Lower leg skin (tissue), 4 donors: Measurements from ENCODE around the gene RNF169. TPM values are rescaled to one million over a fixed set of nuclear protein-coding genes. Genes with fewer than 3 reads are reported as not detected.

ENCODE experiments used
- DNase-seq, 2 donors: peaks; one replicate each; pipeline ENCODE4 v3.0.0-alpha.2; 2019; ENCODE audit warnings: low spot score in 2 of 2
- H3K4me3 ChIP-seq: fragments of 200-600 bp; sonication (generic); 2 replicates; pipeline ENCODE4 v1.5.1; 2017; ENCODE audit warnings: mild to moderate bottlenecking, low read depth; ENCODE audit not compliant: poor library complexity, severe bottlenecking
- POLR2A ChIP-seq, 2 donors: fragments of 450-650 bp; IDR thresholded peaks; one replicate each; pipeline ENCODE4 v1.6.1; 2016 to 2017; ENCODE audit warnings: antibody characterized with exemption in 2 of 2, mild to moderate bottlenecking in 1 of 2, moderate library complexity in 1 of 2
- WGBS, 2 donors: methylation state at CpG; one replicate each; pipeline ENCODE4 v1.1.5; 2018; 5-methylcytosine and 5-hydroxymethylcytosine counted together
- intact Hi-C: fragments of 100-400 bp; cut with DNase I; formaldehyde crosslinking; loops from one replicate; pipeline ENCODE4 v1.15.0; 2023; ENCODE audit warnings: low total_unique reads
- total RNA-seq, 4 donors: library from RNA; depleted of rRNA; stranded (reverse); fragments of >200 nt; gene quantifications; one replicate each; pipeline ENCODE4 v1.1.0, GENCODE V29; 2016
- TF ChIP-seq, protein P1 (sequence below), 3 donors: fragments of 450-650 bp; IDR thresholded peaks; one replicate each; pipeline ENCODE4 v1.5.1; 2016; ENCODE audit warnings: antibody characterized with exemption in 3 of 3, mild to moderate bottlenecking in 3 of 3, moderate library complexity in 2 of 3

The RNF169 gene
- total RNA-seq, 4 donors from 2014 or later: 17.5 to 23.6 (median 21.6) TPM

DNA sequence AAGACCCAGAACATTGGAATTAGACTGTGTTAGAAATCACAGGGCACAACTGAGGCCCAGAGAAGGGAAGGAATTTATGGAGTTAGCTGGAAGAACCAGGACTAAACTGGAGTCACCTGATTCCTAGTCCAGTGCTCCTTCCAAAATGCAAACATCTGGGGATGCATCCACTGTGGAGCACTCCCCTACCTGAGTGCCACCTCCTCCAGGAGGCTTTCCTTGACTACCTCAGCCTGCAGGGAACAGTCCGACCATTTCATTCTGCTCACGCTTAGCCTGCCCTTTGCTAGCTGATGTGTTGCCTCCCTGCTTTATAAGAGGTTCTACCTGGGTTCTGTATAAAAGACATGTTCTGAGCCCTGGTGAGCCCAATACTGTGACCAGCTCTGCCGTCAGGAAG, 41.5 kb upstream of the RNF169 start:
- 93 to 96% methylated on average over 3 of the region's 3 CpGs for WGBS, 2 donors
- H3K4me3 ChIP-seq: no peak overlapping the region
- intact Hi-C loops: no loop called here
- no peak for TF ChIP-seq POLR2A (IDR thresholded peaks at IDR 0.05)
- TF ChIP-seq, protein P1, sequence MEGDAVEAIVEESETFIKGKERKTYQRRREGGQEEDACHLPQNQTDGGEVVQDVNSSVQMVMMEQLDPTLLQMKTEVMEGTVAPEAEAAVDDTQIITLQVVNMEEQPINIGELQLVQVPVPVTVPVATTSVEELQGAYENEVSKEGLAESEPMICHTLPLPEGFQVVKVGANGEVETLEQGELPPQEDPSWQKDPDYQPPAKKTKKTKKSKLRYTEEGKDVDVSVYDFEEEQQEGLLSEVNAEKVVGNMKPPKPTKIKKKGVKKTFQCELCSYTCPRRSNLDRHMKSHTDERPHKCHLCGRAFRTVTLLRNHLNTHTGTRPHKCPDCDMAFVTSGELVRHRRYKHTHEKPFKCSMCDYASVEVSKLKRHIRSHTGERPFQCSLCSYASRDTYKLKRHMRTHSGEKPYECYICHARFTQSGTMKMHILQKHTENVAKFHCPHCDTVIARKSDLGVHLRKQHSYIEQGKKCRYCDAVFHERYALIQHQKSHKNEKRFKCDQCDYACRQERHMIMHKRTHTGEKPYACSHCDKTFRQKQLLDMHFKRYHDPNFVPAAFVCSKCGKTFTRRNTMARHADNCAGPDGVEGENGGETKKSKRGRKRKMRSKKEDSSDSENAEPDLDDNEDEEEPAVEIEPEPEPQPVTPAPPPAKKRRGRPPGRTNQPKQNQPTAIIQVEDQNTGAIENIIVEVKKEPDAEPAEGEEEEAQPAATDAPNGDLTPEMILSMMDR (IDR thresholded peaks at IDR 0.05): no peak
- no peak for DNase-seq

DNA sequence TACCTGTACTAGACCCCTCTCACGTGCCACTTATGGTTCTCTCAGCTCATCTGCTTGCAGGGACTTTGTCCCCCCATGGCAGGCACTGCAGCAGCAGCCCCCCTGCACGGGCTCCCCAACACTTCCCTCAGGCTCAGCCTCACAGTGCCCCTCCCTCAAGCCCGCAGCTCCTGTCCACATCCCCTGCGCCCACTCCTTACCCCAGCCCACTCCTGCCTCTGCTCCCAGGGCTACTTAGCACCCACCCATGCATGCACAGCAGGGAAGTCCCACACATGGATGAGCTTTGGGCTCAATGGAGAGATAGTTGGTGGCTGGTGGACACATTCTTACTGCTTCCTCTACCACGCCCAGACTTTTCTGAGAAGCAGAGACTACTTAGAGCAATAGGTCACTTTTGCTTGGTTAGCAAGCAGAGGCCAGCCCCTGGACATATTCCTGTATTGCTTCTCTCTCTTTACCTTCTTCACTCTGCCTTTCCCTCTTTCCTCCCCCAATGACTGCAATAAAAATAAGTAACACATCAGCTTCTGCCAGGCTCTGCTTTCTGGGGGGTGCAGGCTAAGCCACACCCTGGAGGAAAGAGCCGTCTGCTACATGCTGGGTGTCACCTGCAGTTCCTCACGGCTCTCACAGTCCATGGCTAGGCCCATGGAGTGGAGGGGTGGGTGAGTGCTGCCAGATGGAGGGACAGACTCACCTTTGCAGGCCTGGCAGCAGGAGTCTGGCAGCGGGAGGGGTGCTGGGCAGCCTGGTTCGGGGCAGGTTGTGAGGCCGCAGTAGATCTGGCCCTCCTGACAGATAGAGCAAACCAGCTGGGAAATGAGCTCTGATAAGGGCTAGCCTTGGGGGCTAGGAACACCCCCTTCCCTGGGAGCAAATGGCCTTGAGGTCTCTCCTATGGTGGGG, 40.8 kb upstream of the RNF169 start:
- 89 to 94% methylated on average over 7 to 10 of the region's 10 CpGs for WGBS, 2 donors
- no peak overlapping the region for H3K4me3 ChIP-seq
- TF ChIP-seq, protein P1 (IDR thresholded peaks at IDR 0.05): no peak
- TF ChIP-seq POLR2A (IDR thresholded peaks at IDR 0.05): no peak
- intact Hi-C loops: no loop called here
- DNase-seq: no peak

DNA sequence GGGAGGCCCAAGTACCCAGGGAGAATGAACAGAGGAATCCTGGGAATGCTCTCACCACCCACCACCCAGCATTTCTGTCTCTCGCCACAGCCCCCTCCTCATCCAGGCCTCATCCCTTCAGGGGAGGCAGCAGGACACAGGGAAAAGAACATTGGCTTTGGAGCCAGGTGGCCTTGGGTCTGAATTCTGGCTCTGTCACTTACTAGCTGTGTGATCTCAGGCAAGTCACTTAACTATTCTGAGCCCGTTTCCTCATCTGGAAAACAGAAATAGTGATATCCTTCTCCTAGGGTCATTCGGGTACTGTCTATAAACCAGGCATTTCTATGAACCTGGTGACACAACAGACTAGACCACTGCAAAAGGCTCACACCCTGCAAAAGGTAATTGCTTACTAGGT, 39.5 kb upstream of the RNF169 start:
- TF ChIP-seq, protein P1 (IDR thresholded peaks at IDR 0.05): no peak
- TF ChIP-seq POLR2A (IDR thresholded peaks at IDR 0.05): no peak
- 72 to 83% methylated on average over 3 of the region's 3 CpGs for WGBS, 2 donors
- intact Hi-C loops: no loop called here
- no peak for DNase-seq
- H3K4me3 ChIP-seq: no peak overlapping the region

DNA sequence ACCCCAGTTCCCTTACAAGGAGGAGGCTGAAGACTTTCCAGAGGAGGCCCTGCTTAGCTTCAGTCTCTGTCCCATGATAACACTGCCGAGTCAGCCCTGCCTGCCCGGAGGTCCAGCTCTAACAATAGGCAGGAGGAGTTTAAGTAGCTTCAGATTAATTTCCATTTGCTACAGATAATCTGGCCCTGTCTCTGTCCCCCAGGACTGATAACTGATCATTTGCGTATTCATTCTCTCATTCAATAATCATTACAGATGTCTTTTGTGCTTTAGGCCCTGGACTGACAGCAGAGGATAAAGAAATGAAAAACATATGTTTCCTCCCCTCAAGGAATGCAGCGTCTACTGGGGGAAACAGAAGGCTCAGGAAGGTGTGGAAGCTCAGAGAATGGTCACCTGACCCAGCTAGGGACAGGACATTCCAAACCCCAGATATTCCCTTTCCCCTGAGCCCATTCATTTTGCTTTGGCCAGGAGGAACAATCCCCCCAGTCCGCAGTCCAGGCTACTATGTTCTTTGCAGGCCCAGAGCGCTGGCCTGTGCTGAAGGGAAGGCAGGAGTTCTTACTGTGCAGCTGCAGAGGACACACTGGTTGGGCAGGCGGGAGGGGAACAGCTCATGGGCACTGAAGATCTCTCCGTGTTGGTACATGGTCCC, 38.2 kb upstream of the RNF169 start:
- 66 to 67% methylated on average over 8 of the region's 8 CpGs for WGBS, 2 donors
- no peak for DNase-seq

DNA sequence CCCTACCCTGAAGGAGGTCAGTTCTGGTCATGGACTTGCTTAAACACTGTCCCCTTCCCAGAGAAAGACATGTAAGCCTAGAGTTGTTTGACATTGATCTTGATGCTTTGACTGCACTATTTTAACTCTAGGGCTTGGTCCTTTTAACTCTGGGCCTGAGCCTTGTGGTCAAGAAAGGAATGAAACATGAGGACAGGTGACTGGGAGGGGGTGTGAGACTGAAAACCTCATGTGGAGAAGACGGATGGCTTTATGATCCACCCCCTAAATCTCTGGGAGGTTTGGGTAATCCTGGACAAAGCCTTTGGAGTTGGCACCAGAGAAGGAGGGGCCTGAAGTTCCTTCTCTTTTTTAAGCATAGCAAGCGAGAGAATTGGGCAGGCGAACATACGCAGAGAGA, 35.0 kb upstream of the RNF169 start:
- 81 to 91% methylated on average over 4 of the region's 4 CpGs for WGBS, 2 donors
- TF ChIP-seq, protein P1 (IDR thresholded peaks at IDR 0.05): no peak
- no peak overlapping the region for H3K4me3 ChIP-seq
- intact Hi-C loops: no loop called here
- no peak for DNase-seq

More for the DNA sequence above, 38.2 kb upstream of the RNF169 start:
- intact Hi-C loops: no loop called here
- H3K4me3 ChIP-seq: no peak overlapping the region
- TF ChIP-seq POLR2A (IDR thresholded peaks at IDR 0.05): no peak
- TF ChIP-seq, protein P1 (IDR thresholded peaks at IDR 0.05): no peak
